Neuronal stem cell (in vitro differentiated cells): Measurements from ENCODE around the gene NEBL.

Experiments used
- DNase-seq: peaks from one replicate; pipeline ENCODE4 v3.0.0-alpha.2; 2013; ENCODE audit warnings: low spot score
- H2AFZ ChIP-seq: one replicate; pipeline ENCODE4 v1.6.1; 2013; ENCODE audit warnings: mild to moderate bottlenecking, low read length, inconsistent platforms
- H2AK5ac ChIP-seq: 2 replicates; pipeline ENCODE4 v1.6.1; 2013; ENCODE audit warnings: low read depth, mild to moderate bottlenecking, inconsistent platforms, low read length, moderate library complexity, mixed read lengths
- H2BK120ac ChIP-seq: 2 replicates; pipeline ENCODE4 v1.6.1; 2013; ENCODE audit warnings: low read depth, mild to moderate bottlenecking, inconsistent platforms, low read length, moderate library complexity, mixed read lengths
- H2BK12ac ChIP-seq: one replicate; pipeline ENCODE4 v1.6.1; 2013; ENCODE audit warnings: low read length, inconsistent platforms
- H2BK15ac ChIP-seq: 2 replicates; pipeline ENCODE4 v1.6.1; 2013; ENCODE audit warnings: mild to moderate bottlenecking, low read length, inconsistent platforms, mixed read lengths
- H2BK5ac ChIP-seq: one replicate; pipeline ENCODE4 v1.6.1; 2013; ENCODE audit warnings: inconsistent platforms, mild to moderate bottlenecking, low read length, moderate library complexity
- H3K14ac ChIP-seq: one replicate; pipeline ENCODE4 v1.6.1; 2013; ENCODE audit warnings: low read length, inconsistent platforms
- H3K18ac ChIP-seq: 2 replicates; pipeline ENCODE4 v1.6.1; 2013; ENCODE audit warnings: low read length, inconsistent platforms
- H3K23ac ChIP-seq: 2 replicates; pipeline ENCODE4 v1.6.1; 2013; ENCODE audit warnings: low read depth, mild to moderate bottlenecking, mixed read lengths, low read length, inconsistent platforms; ENCODE audit not compliant: poor library complexity
- H3K27ac ChIP-seq: replicated peaks from 3 replicates; pipeline ENCODE4 v1.5.1; 2013; ENCODE audit warnings: low read length, inconsistent platforms
- H3K27me3 ChIP-seq, 3 experiments: 2 replicates each; pipeline ENCODE4 v1.6.1; 2013; ENCODE audit warnings: low read length in 3 of 3, mild to moderate bottlenecking in 2 of 3, inconsistent platforms in 1 of 3, low read depth in 1 of 3, mixed read lengths in 1 of 3, moderate library complexity in 1 of 3; ENCODE audit not compliant: control insufficient read depth in 3 of 3, insufficient read depth in 3 of 3
- H3K36me3 ChIP-seq, 2 donors: replicated peaks in 1 of 2; 2 replicates each; pipeline ENCODE4 v1.6.1; 2013; ENCODE audit warnings: low read length in 2 of 2; ENCODE audit not compliant: control insufficient read depth in 2 of 2, insufficient read depth in 2 of 2
- H3K4ac ChIP-seq: 2 replicates; pipeline ENCODE4 v1.6.1; 2013; ENCODE audit warnings: inconsistent platforms, mild to moderate bottlenecking, low read length, moderate library complexity
- H3K4me1 ChIP-seq, 2 donors: 1 replicate in 1 of 2; 2 replicates in 1 of 2; pipeline ENCODE4 v1.6.1; 2013; ENCODE audit warnings: low read length in 2 of 2, low read depth in 1 of 2; ENCODE audit not compliant: control insufficient read depth in 2 of 2, insufficient read depth in 1 of 2
- H3K4me2 ChIP-seq: one replicate; pipeline ENCODE4 v1.6.1; 2013; ENCODE audit warnings: mild to moderate bottlenecking, low read length, inconsistent platforms; ENCODE audit not compliant: insufficient read depth, poor library complexity, severe bottlenecking
- H3K4me3 ChIP-seq, 2 donors: 2 replicates each; pipeline ENCODE4 v1.5.1; 2013; ENCODE audit warnings: low read length in 2 of 2, mild to moderate bottlenecking in 2 of 2, inconsistent platforms in 1 of 2, moderate library complexity in 1 of 2
- H3K79me1 ChIP-seq: one replicate; pipeline ENCODE4 v1.6.1; 2013; ENCODE audit warnings: low read depth, mild to moderate bottlenecking, inconsistent platforms, low read length, moderate library complexity
- H3K9ac ChIP-seq: one replicate; pipeline ENCODE4 v1.6.1; 2013; ENCODE audit warnings: mild to moderate bottlenecking, low read depth, low read length, inconsistent platforms; ENCODE audit not compliant: poor library complexity
- H3K9me3 ChIP-seq, 2 donors: replicated peaks in 1 of 2; 2 replicates each; pipeline versions ENCODE3 to v1.6.1; 2013; ENCODE audit warnings: low read length in 2 of 2, mild to moderate bottlenecking in 2 of 2, inconsistent platforms in 1 of 2, low read depth in 1 of 2, mixed read lengths in 1 of 2, moderate library complexity in 1 of 2; ENCODE audit not compliant: control insufficient read depth in 2 of 2, insufficient read depth in 1 of 2
- H4K8ac ChIP-seq: one replicate; pipeline ENCODE4 v1.6.1; 2013; ENCODE audit warnings: low read depth, mild to moderate bottlenecking, inconsistent platforms, low read length, moderate library complexity
- H4K91ac ChIP-seq: one replicate; pipeline ENCODE4 v1.6.1; 2013; ENCODE audit warnings: low read length, low read depth, mild to moderate bottlenecking, inconsistent platforms; ENCODE audit not compliant: poor library complexity
- WGBS, 2 donors: extraction: QIAGEN DNeasy Blood & Tissue Kit; methylation state at CpG; one replicate each; pipeline ENCODE4 v1.1.7; 2013; ENCODE audit warnings: missing lambda C conversion rate in 2 of 2, mixed read lengths in 1 of 2; ENCODE audit not compliant: insufficient read length in 2 of 2, insufficient replicate concordance in 1 of 2; ENCODE audit errors: extremely low coverage in 2 of 2; 5-methylcytosine and 5-hydroxymethylcytosine counted together

NEBL gene

GRCh38 chr10:20853276-20853675, 43.8 kb downstream of the NEBL start:
- H2BK12ac ChIP-seq = no peak overlapping the region
- H4K8ac ChIP-seq = no peak overlapping the region
- no peaks in the 10 kb centered on the region for H3K79me1 ChIP-seq
- no peak overlapping the region for H3K27ac ChIP-seq
- WGBS, 2 donors = no CpG with 5 or more reads among the region's 2 CpGs
- peaks cover 0 to 5% of the 10 kb centered on the region in 2 donors for H3K36me3 ChIP-seq
- peaks cover 0 to 6% of the 10 kb centered on the region in 2 donors for H3K9me3 ChIP-seq
- H3K23ac ChIP-seq = no peak overlapping the region
- H3K9ac ChIP-seq = no peak overlapping the region
- no peak overlapping the region for H2AK5ac ChIP-seq
- H2BK5ac ChIP-seq = no peak overlapping the region
- H3K4ac ChIP-seq = no peak overlapping the region
- no peaks in the 10 kb centered on the region for H3K4me1 ChIP-seq
- no peak for DNase-seq
- no peak overlapping the region for H3K14ac ChIP-seq
- H2BK15ac ChIP-seq = no peak overlapping the region
- no peak overlapping the region for H3K4me3 ChIP-seq
- no peak overlapping the region for H3K4me2 ChIP-seq
- H2AFZ ChIP-seq = no peak overlapping the region
- H4K91ac ChIP-seq = no peak overlapping the region
- H3K27me3 ChIP-seq = no peaks in the 10 kb centered on the region
- no peak overlapping the region for H3K18ac ChIP-seq
- H2BK120ac ChIP-seq = no peak overlapping the region

- Histone ChIP-seq H2BK12ac (no peak overlapping the region), H3K4me3 (no peak overlapping the region), H2BK5ac (no peak overlapping the region), H3K4ac (no peak overlapping the region), H3K4me1 (no peaks in the 10 kb centered on the region), H4K8ac (no peak overlapping the region), H3K79me1 (no peaks in the 10 kb centered on the region), H3K27ac (no peak overlapping the region), H4K91ac (no peak overlapping the region), H3K27me3 (no peaks in the 10 kb centered on the region), H3K36me3 (peaks cover 0 to 3% of the 10 kb centered on the region in 2 donors), H3K18ac (no peak overlapping the region), H3K9ac (no peak overlapping the region), H2BK15ac (no peak overlapping the region), H3K23ac (no peak overlapping the region), H2AFZ (no peak overlapping the region), H3K9me3 (peaks cover 0 to 6% of the 10 kb centered on the region in 2 donors), H2BK120ac (no peak overlapping the region), H2AK5ac (no peak overlapping the region), H3K4me2 (no peak overlapping the region), H3K14ac (no peak overlapping the region)
- no peak for DNase-seq
- no CpG with 5 or more reads among the region's 10 CpGs for WGBS, 2 donors
Measured at GRCh38 chr10:20852303-20852702, 44.8 kb downstream of the NEBL start.

- Histone ChIP-seq H3K9me3 (peaks cover 0 to 6% of the 10 kb centered on the region in 2 donors), H2BK5ac (no peak overlapping the region), H3K23ac (no peak overlapping the region), H3K4me3 (no peak overlapping the region), H3K4me1 (no peaks in the 10 kb centered on the region), H2BK120ac (no peak overlapping the region), H4K8ac (no peak overlapping the region), H2BK15ac (no peak overlapping the region), H3K27me3 (no peaks in the 10 kb centered on the region), H3K9ac (no peak overlapping the region), H3K27ac (no peak overlapping the region), H3K79me1 (no peaks in the 10 kb centered on the region), H4K91ac (no peak overlapping the region), H3K14ac (no peak overlapping the region), H2AFZ (no peak overlapping the region), H3K4ac (no peak overlapping the region), H3K4me2 (no peak overlapping the region), H3K36me3 (peaks cover 0 to 3% of the 10 kb centered on the region in 2 donors), H2BK12ac (no peak overlapping the region), H2AK5ac (no peak overlapping the region), H3K18ac (no peak overlapping the region)
- WGBS, 2 donors = no CpG with 5 or more reads among the region's 2 CpGs
- DNase-seq = no peak
Measured at GRCh38 chr10:20847512-20847911, 49.6 kb downstream of the NEBL start.

DNA sequence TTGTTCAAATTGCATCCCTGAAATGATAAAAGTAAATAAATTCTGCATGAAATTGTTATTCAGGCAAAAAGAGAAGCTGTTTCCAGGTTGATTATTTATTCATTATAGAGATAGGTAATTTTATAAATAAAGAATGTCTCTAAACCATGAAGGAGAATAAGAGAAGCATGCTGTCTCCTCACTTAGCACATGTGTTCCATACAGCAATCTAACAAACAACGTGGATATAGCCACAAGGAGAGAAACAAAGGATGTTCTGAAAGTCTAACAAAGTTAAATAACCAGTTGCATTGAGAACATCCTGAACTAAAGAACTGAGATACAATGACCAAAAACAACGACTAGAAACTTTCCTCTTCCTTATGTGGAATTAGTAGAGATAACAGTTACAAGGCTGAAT, 50.8 kb downstream of the NEBL start:
- H2BK15ac ChIP-seq = no peak overlapping the region
- H3K4me3 ChIP-seq = no peak overlapping the region
- no peak overlapping the region for H3K9ac ChIP-seq
- H3K4me1 ChIP-seq = no peaks in the 10 kb centered on the region
- H2BK120ac ChIP-seq = no peak overlapping the region
- no peaks in the 10 kb centered on the region for H3K27me3 ChIP-seq
- H4K8ac ChIP-seq = no peak overlapping the region
- peaks cover 0 to 6% of the 10 kb centered on the region in 2 donors for H3K9me3 ChIP-seq
- no peak overlapping the region for H2BK5ac ChIP-seq
- no peak overlapping the region for H2AFZ ChIP-seq
- no peak overlapping the region for H3K23ac ChIP-seq
- no peak overlapping the region for H3K18ac ChIP-seq
- H3K14ac ChIP-seq = no peak overlapping the region
- WGBS, 2 donors = no CpG with 5 or more reads among the region's 2 CpGs
- H2BK12ac ChIP-seq = no peak overlapping the region
- DNase-seq = no peak
- no peak overlapping the region for H4K91ac ChIP-seq
- no peak overlapping the region for H3K4me2 ChIP-seq
- no peak overlapping the region for H2AK5ac ChIP-seq
- peaks cover 0 to 4% of the 10 kb centered on the region in 2 donors for H3K36me3 ChIP-seq
- H3K4ac ChIP-seq = no peak overlapping the region
- no peaks in the 10 kb centered on the region for H3K79me1 ChIP-seq
- H3K27ac ChIP-seq = no peak overlapping the region
